HG03575 (cell line): Measurements from ENCODE around the gene REV3L.

ENCODE experiments used
- ATAC-seq: cut with Tn5 transposase; IDR thresholded peaks from one replicate; pipeline ENCODE4 v1.9.1; 2021; ENCODE audit not compliant: unreplicated experiment, insufficient number of reproducible peaks, low FRiP score; ENCODE audit errors: extremely low read depth

The REV3L gene

GRCh38 chr6:111407686-111408085, 75.3 kb downstream of the REV3L start:
- no peak for ATAC-seq

GRCh38 chr6:111406200-111406721, 76.8 kb downstream of the REV3L start:
- peak; percentile 97 for ATAC-seq

GRCh38 chr6:111403388-111403787, 79.6 kb downstream of the REV3L start:
- ATAC-seq: no peak

GRCh38 chr6:111399626-111400025, 83.4 kb downstream of the REV3L start:
- no peak for ATAC-seq

GRCh38 chr6:111388681-111389080, 94.3 kb downstream of the REV3L start:
- no peak for ATAC-seq

- no peak for ATAC-seq
Observed at GRCh38 chr6:111382476-111383294, 100.3 kb downstream of the REV3L start.

GRCh38 chr6:111381728-111382127, 101.3 kb downstream of the REV3L start:
- ATAC-seq: no peak

- no peak for ATAC-seq
Observed at GRCh38 chr6:111381123-111381522, 101.9 kb downstream of the REV3L start.

- ATAC-seq: no peak
Observed at GRCh38 chr6:111379831-111380230, 103.2 kb downstream of the REV3L start.

- no peak for ATAC-seq
Observed at GRCh38 chr6:111379302-111379701, 103.7 kb downstream of the REV3L start.

GRCh38 chr6:111377558-111378120, 105.4 kb downstream of the REV3L start:
- no peak for ATAC-seq

GRCh38 chr6:111367393-111368088, 115.5 kb downstream of the REV3L start:
- ATAC-seq: no peak

- ATAC-seq: no peak
Observed at GRCh38 chr6:111361648-111362047, 121.4 kb downstream of the REV3L start.

GRCh38 chr6:111358454-111358853, 124.6 kb downstream of the REV3L start:
- ATAC-seq: no peak

- ATAC-seq: no peak
Observed at GRCh38 chr6:111357705-111358104, 125.3 kb downstream of the REV3L start.

GRCh38 chr6:111356551-111356950, 126.5 kb downstream of the REV3L start:
- ATAC-seq: no peak

GRCh38 chr6:111354758-111355555, 128.1 kb downstream of the REV3L start:
- ATAC-seq: no peak

- no peak for ATAC-seq
Observed at GRCh38 chr6:111353912-111354462, 129.0 kb downstream of the REV3L start.

- ATAC-seq: no peak
Observed at GRCh38 chr6:111347589-111347988, 135.4 kb downstream of the REV3L start.
